Testis (tissue), 2 donors: ENCODE measurements around the gene GARIN3.

Experiments
- POLR2A ChIP-seq: fragments of 450-650 bp; IDR thresholded peaks from one replicate; pipeline ENCODE4 v1.6.1; 2017; ENCODE audit warnings: antibody characterized with exemption, mild to moderate bottlenecking, moderate library complexity
- TF ChIP-seq, protein P1 (sequence below), 3 experiments: fragments of 450-650 bp in 2 of 3; fragments of 200-600 bp in 1 of 3; sonication (generic) in 1 of 3; IDR thresholded peaks; one replicate each; pipeline ENCODE4 v1.5.1; 2016 to 2019; ENCODE audit warnings: antibody characterized with exemption in 3 of 3, mild to moderate bottlenecking in 2 of 3, moderate library complexity in 1 of 3

GRCh38 chr5:157189223-157189622, 23.2 kb upstream of the GARIN3 start:
- TF ChIP-seq, protein P1, sequence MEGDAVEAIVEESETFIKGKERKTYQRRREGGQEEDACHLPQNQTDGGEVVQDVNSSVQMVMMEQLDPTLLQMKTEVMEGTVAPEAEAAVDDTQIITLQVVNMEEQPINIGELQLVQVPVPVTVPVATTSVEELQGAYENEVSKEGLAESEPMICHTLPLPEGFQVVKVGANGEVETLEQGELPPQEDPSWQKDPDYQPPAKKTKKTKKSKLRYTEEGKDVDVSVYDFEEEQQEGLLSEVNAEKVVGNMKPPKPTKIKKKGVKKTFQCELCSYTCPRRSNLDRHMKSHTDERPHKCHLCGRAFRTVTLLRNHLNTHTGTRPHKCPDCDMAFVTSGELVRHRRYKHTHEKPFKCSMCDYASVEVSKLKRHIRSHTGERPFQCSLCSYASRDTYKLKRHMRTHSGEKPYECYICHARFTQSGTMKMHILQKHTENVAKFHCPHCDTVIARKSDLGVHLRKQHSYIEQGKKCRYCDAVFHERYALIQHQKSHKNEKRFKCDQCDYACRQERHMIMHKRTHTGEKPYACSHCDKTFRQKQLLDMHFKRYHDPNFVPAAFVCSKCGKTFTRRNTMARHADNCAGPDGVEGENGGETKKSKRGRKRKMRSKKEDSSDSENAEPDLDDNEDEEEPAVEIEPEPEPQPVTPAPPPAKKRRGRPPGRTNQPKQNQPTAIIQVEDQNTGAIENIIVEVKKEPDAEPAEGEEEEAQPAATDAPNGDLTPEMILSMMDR (IDR thresholded peaks at IDR 0.05) = no peak
- TF ChIP-seq POLR2A = no peak
